Activated CD8-positive, alpha-beta T cell treated with anti-CD3 and anti-CD28 coated beads for 36 hours (primary cell): Measurements from ENCODE around the gene CEBPG. TPM values are rescaled to one million over a fixed set of nuclear protein-coding genes. Genes with fewer than 3 reads are reported as not detected.

ENCODE experiments used
- ATAC-seq: fragments of 200-7000 bp; cut with Tn5 transposase; one replicate; pipeline ENCODE4 v1.10.0; 2021; ENCODE audit warnings: mild to moderate bottlenecking, moderate library complexity
- CTCF ChIA-PET: fragments of 350-600 bp; sonication (Branson Sonifier 250); formaldehyde crosslinking; loops from one replicate; lab custom pipeline; 2021; ENCODE audit warnings: antibody characterized with exemption; lab: Charles Lee
- POLR2A ChIA-PET: fragments of 350-600 bp; sonication (Branson Sonifier 250); formaldehyde crosslinking; loops from one replicate; lab custom pipeline; 2021; ENCODE audit warnings: antibody characterized with exemption; lab: Charles Lee
- DNase-seq: peaks from one replicate; pipeline ENCODE4 v3.0.0-alpha.2; 2020
- H3K27ac Mint-ChIP-seq: one replicate; pipeline ENCODE4 v1.8.0; 2021; ENCODE audit warnings: mild to moderate bottlenecking, mixed read lengths
- H3K27me3 Mint-ChIP-seq: one replicate; pipeline ENCODE4 v1.8.0; 2021; ENCODE audit warnings: mixed read lengths
- H3K36me3 Mint-ChIP-seq: one replicate; pipeline ENCODE4 v1.8.0; 2021; ENCODE audit warnings: low read depth, mixed read lengths
- H3K4me1 Mint-ChIP-seq: one replicate; pipeline ENCODE4 v1.8.0; 2021; ENCODE audit warnings: low read depth, mixed read lengths
- H3K4me3 Mint-ChIP-seq: one replicate; pipeline ENCODE4 v1.8.0; 2021; ENCODE audit warnings: mild to moderate bottlenecking, moderate library complexity, mixed read lengths
- H3K9me3 Mint-ChIP-seq: one replicate; pipeline ENCODE4 v1.8.0; 2021; ENCODE audit warnings: mixed read lengths
- intact Hi-C: fragments of 100-400 bp; cut with micrococcal nuclease; formaldehyde crosslinking; loops from one replicate; pipeline ENCODE4 v1.10.0; 2022
- total RNA-seq, 2 experiments: library from RNA; stranded (reverse); gene quantifications; one replicate each; pipeline ENCODE4 v1.2.3, GENCODE V29; 2021
- TF ChIP-seq, protein P1 (sequence below): fragments of 200-600 bp; IDR thresholded peaks from one replicate; pipeline ENCODE4 v1.8.0; 2022; ENCODE audit warnings: antibody characterized with exemption, mild to moderate bottlenecking

CEBPG gene
- total RNA-seq, 2 experiments from 2014 or later = 28.3 to 30.1 TPM

DNA sequence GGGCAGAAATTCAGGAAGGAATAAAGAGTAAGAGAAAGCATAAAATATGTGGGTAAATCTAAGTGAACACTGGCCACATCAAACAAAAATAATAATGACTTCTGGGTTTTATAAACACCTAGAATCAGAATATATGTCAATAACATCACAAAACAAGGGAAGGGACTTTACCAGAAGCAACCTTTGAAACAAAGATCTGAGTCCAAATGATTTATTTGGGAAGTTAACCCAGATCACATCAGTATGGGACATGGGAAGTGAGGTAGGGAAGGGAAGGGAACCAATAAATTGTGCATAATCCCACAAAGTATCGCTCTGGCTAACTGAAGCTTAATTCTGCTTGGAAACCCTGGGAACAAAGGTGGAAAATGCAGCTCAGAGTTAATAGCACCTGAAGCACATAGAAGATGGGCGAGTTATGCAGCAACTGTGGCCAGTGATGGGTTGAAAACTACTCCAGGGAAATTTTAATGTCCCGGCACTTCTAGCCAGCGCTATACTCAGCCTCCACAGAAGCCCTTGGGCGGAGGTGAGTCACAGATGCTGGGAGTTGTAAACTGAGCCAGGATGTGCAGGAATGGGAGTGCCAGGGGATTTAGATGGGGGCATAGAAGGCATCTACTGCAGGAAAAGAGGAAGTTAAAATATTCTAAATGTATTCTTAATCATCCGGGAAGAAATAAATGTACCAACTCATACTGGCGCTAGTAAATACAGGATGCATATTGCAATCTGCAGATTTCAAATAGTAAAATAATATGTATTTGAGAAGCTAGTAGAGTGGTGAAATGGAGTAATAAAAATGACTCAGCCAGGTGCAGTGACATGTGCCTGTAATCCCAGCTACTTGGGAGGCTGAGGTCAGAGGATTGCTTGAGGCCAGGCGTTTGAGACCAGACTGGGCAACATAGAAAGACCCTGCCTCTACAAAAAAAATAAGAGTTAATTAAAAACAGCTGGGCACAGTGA, 34.2 kb upstream of the CEBPG start:
- H3K36me3 Mint-ChIP-seq = no peaks in the 10 kb centered on the region
- H3K9me3 Mint-ChIP-seq = no peaks in the 10 kb centered on the region
- TF ChIP-seq, protein P1, sequence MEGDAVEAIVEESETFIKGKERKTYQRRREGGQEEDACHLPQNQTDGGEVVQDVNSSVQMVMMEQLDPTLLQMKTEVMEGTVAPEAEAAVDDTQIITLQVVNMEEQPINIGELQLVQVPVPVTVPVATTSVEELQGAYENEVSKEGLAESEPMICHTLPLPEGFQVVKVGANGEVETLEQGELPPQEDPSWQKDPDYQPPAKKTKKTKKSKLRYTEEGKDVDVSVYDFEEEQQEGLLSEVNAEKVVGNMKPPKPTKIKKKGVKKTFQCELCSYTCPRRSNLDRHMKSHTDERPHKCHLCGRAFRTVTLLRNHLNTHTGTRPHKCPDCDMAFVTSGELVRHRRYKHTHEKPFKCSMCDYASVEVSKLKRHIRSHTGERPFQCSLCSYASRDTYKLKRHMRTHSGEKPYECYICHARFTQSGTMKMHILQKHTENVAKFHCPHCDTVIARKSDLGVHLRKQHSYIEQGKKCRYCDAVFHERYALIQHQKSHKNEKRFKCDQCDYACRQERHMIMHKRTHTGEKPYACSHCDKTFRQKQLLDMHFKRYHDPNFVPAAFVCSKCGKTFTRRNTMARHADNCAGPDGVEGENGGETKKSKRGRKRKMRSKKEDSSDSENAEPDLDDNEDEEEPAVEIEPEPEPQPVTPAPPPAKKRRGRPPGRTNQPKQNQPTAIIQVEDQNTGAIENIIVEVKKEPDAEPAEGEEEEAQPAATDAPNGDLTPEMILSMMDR = no peak
- intact Hi-C loops = no loop called here
- no peak overlapping the region for H3K4me3 Mint-ChIP-seq
- POLR2A ChIA-PET = no interaction called here
- ATAC-seq (no peak), DNase-seq (no peak)
- H3K27me3 Mint-ChIP-seq = peaks cover 24% of the 10 kb centered on the region
- H3K27ac Mint-ChIP-seq = no peak overlapping the region
- no peaks in the 10 kb centered on the region for H3K4me1 Mint-ChIP-seq
- CTCF ChIA-PET = no interaction called here

DNA sequence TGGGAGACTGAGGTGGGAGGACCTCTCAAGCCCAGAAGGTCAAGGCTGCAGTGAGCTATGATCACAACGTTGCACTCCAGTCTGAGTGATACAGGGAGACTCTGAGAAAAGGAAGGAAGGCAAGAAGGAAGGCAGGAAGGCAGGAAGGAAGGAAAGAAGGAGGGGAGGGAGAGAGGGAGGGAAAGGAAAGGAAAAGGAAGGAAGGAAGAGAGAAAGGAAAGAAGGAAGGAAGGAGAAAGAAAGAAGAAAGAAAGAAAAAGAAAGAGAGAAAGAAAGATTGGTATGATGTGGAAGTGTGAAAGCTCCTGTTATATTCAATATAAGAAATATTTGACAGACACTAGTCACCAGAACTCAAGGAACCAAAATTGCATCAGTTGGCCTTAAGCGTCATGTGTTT, 32.5 kb upstream of the CEBPG start:
- no peaks in the 10 kb centered on the region for H3K4me1 Mint-ChIP-seq

DNA sequence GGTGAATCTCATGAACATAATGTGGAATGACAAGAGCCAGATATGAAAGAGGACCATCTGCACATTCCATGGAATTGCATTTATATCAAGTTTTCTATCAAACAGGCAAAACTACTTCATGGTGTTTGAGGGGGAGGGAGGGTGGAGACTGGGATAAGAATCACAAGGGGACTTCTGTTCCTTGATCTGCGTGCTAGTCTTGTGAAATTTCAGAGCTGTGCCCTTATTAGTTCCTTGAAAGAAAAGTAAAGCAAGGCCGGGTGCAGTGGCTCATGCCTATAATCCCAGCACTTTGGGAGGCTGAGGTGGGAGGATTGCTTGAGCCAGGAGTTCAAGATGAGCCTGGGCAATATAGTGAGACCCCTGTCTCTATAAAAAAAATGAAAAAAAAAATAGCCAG, 30.2 kb upstream of the CEBPG start:
- Mint-ChIP-seq H3K4me1 (no peaks in the 10 kb centered on the region), H3K4me3 (no peak overlapping the region), H3K27ac (no peak overlapping the region), H3K9me3 (no peaks in the 10 kb centered on the region), H3K27me3 (peaks cover 39% of the 10 kb centered on the region), H3K36me3 (no peaks in the 10 kb centered on the region)
- ATAC-seq (no peak), DNase-seq (no peak)
- TF ChIP-seq, protein P1 = no peak
- intact Hi-C loops = no loop called here
- ChIA-PET CTCF (interaction anchor here (1.5 kb wide), 1 partner anchor 73 kb away, joined by 4 read pairs; no protein-coding TSS in a partner anchor), POLR2A (no interaction called here)

More for the DNA sequence above, 32.5 kb upstream of the CEBPG start:
- POLR2A ChIA-PET = interaction anchor here (0.7 kb wide), 1 partner anchor 87 kb away, joined by 3 read pairs; no protein-coding TSS in a partner anchor
- TF ChIP-seq, protein P1 = no peak
- peaks cover 38% of the 10 kb centered on the region for H3K27me3 Mint-ChIP-seq
- no peak for ATAC-seq
- CTCF ChIA-PET = no interaction called here
- H3K9me3 Mint-ChIP-seq = no peaks in the 10 kb centered on the region
- no peak overlapping the region for H3K4me3 Mint-ChIP-seq
- no peaks in the 10 kb centered on the region for H3K36me3 Mint-ChIP-seq
- no peak overlapping the region for H3K27ac Mint-ChIP-seq
- intact Hi-C loops = no loop called here
- no peak for DNase-seq

DNA sequence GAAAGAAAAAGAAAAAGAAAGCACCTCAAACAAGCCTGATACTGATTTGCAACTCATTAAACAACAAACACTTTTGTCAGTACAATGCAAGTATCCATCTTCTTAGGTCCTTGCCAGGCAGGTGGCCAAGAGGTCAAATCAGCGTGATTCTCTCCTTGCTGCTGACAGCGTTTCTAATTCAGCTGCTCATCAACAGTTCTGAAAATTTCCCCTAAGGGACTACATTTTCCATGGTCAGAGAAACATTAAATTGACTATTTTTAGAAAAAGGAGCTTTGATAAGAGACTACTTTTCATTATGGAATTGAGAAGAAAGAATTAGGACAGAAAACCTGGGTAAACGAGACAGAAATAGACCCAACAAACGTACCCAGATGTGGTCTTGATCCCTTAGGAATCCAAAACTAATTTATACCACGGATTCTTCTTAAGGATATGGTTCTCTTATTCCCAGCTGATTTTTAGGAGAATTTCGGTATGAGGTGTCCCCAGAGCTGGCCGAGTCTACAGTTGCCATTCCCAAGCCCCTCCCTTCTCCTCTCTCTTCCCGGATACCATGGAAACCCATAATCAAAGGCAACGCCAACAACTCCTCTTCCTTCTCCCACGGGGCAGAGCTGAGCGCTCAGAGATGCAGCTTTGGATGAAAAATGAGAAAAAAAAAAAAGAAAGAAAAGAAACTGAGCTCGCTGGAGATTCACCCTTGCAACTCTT, 29.5 kb upstream of the CEBPG start:
- DNase-seq = no peak
- no peak for ATAC-seq
- ChIA-PET CTCF (interaction anchor here (1.1 to 1.5 kb wide), 2 partner anchors 41 to 72 kb away, joined by 3 to 4 read pairs; no protein-coding TSS in a partner anchor), POLR2A (no interaction called here)
- Mint-ChIP-seq H3K4me1 (no peaks in the 10 kb centered on the region), H3K36me3 (no peaks in the 10 kb centered on the region), H3K4me3 (no peak overlapping the region), H3K27me3 (peaks cover 39% of the 10 kb centered on the region), H3K27ac (no peak overlapping the region), H3K9me3 (no peaks in the 10 kb centered on the region)
- intact Hi-C loops = no loop called here
- TF ChIP-seq, protein P1 = no peak
